Skin of body (tissue), 2 donors: ENCODE measurements around the gene CIC. TPM values are rescaled to one million over a fixed set of nuclear protein-coding genes. Genes with fewer than 3 reads are reported as not detected.

Experiments
- DNase-seq: peaks from one replicate; lab custom pipeline; 2025; lab: John Stamatoyannopoulos, UW
- total RNA-seq: library from RNA; depleted of rRNA; stranded (reverse); fragments of >200 nt; gene quantifications from one replicate; pipeline ENCODE4 v1.2.3, GENCODE V29; 2014

CIC gene
- 22.4 TPM for total RNA-seq

DNA sequence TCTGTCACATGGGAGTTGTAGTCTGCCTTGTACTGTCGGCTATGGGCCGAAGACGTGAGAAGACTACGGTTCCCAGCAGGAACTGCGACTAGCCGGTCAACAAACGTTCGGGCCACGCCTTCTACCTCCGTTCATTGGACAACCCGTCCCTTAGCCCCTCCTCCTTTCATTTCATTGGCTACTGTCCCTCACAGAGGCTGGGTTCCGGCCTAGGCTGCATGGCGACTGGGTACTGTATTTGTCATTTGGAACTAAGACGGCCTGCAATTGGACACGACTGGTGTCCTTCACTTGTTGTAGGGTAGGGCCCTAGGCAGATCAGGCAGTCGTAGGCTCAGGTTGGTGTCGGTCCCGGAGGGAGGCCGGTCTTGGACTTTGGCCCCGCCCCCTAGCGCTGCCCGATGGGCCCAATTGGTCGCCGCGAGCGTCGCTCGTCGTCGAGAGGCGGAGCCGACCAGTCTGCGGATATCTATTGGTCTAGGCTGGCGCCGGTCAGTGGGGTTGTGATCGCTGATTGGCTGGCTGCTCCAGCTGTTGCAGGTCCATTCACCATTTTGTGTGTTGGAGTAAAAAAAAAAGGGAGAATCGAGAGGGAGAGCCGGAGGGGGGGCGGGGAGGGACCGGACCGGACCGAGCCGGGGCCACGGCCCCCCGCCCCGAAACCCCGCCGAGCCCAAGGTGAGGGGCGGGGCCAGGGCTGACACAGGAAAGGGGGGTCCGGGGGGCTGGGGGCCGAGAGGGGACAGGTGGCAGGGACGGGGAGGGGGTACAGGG is at the start of gene CIC:
CIC (plus strand) TSS at position 549 of the 774 bp plus-strand sequence. CDS start 2,532 bp downstream, outside the sequence.
- DNase-seq = peak; percentile 100

DNA sequence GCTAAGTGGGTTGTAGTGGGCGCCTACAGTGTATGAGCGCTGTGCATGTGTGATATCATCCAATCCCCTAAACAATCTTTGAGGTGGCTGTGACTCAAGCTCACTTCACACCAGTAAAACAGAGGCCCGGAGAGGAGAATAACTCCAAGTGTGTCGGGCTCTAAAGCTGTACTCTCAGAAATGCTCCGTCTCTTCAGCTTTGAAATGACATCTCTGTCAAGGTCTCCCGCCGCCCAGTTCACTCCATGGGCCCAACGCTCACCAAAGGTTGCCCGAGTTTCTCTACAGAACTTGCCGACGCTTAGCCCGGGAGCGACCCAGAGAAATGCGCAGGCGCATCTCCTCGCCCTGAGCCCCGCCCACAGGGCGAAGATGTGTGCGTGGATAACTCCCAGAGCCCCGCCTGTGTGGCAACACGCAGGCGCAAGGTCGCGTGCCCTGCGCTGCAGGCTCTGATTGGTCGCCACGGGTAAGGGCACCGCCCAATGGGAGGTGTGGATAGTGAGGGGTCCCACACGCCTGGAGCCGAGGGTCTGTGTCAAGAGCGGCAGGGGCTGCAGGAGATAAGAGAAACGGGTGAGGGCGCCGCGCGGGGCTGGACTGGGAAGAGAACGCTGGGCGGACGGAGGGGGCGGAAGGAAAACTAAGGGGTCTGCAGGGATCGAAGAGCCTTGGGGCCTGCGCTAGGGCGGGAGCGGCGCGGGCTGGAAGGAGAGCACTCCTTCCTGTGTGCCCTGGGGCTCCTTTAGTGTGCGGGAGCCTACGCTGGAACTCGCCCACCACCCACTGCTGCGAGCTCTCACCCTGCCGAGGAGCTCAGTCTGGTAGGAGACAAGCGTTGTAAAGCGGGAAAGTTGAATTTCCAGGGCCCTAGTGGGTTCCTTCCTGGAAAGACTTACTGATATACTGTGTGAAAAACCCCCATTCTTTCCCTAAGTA is 49.0 kb upstream of the CIC start, which contains the start of gene ZNF526:
ZNF526 (plus strand) TSS at position 501 of the 939 bp plus-strand sequence. CDS start 4,092 bp downstream, outside the sequence.
- DNase-seq = peak; percentile 98

DNA sequence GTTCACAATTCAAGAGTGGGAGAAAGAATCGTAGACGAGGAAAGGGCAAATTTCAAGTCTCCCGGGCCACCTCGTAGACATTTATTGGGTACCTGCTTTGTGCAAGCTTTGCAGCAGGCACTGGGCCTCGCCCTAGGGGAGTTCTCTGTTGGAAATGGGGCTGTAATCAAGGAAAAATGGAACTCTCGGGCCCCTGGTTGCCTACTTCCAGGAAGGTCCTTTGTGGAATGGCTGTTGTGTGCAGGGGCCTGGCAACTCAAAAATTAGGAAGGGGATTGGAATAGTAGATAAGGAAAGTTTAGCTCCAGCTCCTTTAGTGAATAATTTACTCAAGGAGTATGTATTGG is 48.3 kb upstream of the CIC start:
- DNase-seq = no peak

- no peak for DNase-seq
These were observed 43.9 kb upstream of the CIC start for GRCh38 chr19:42224940-42225717.

DNA sequence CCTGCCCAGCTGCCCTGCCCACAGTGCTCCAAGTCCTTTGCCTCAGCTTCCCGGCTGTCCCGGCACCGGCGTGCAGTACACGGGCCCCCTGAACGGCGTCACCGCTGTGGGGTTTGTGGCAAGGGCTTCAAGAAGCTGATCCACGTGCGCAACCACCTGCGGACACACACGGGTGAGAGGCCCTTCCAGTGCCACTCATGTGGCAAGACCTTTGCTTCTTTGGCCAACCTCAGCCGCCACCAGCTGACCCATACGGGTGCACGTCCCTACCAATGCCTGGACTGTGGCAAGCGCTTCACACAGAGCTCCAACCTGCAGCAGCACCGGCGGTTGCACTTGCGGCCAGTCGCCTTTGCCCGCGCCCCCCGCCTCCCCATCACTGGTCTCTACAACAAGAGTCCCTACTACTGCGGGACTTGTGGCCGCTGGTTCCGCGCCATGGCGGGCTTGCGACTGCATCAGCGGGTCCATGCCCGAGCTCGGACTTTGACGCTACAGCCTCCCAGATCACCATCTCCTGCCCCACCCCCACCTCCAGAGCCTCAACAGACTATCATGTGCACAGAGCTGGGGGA is 43.2 kb upstream of the CIC start:
- DNase-seq = no peak

GRCh38 chr19:42226886-42227285 is 42.2 kb upstream of the CIC start:
- no peak for DNase-seq

DNA sequence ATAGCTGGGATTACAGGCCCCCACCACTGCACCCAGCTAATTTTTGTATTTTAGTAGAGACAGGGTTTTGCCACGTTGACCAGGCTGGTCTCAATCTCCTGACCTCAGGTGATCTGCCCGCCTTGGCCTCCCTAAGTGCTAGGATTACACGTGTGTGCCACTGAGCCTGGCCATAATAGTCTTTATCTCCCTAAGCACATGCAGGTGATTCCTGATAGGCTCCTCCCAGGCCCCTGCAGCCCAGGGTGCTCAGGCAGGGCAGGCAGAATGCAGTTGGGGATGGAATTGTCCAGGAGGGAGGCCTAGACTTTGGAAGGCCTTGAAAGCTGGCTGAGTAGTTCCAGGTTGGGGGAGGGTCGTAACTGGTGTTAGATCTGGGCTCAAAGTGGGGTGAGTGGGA is 40.4 kb upstream of the CIC start:
- no peak for DNase-seq

DNA sequence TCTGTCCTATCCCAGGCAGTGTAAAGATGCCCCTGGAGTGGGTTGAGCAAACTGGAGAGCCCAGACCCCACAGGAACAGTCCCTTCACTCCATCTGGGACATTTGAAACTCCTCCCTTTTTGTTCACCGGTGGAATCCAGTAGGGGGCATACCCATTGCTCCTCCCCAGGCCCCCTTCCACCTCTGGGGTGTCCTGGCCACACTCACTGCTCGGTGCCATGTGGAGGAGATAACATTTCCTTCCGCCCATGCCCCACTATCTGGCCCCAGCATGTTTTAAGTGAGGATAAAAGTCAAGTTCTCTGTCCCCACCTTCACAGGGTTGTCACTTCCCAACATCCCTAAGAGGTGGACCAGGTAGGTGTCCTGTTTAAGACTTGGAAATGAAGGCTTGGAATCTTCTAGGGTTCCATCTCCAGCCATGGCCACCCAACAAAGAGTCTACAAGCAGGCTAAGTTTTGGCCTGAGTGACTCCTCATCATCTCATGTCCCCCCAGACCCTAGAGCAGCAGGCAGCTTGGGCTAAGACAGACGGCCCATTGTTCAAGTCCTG is 39.7 kb upstream of the CIC start:
- no peak for DNase-seq

- no peak for DNase-seq
These were observed 39.1 kb upstream of the CIC start for GRCh38 chr19:42229855-42230351.

DNA sequence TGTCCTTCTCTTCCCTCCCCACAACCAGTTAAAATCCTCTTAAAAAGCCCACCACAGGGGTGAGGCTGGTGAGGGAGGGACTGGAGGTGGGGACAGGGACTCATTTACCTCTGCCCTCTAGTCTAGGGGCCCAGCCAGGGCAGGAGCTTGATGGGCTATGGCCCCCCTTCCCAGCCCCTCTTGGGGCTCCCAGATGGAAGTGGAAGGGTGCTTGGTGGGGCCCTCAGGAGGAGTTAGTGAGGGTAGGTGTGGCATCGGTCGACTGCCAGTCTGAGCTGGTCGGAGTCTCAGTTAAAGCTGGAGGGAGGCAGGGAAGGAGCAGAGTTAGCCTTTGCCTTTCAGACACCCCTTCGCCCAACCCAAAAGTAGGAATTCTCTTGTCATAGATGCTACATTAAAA is 38.5 kb upstream of the CIC start:
- DNase-seq = no peak

- DNase-seq = no peak
These were observed 36.6 kb upstream of the CIC start for GRCh38 chr19:42232435-42232834.

DNA sequence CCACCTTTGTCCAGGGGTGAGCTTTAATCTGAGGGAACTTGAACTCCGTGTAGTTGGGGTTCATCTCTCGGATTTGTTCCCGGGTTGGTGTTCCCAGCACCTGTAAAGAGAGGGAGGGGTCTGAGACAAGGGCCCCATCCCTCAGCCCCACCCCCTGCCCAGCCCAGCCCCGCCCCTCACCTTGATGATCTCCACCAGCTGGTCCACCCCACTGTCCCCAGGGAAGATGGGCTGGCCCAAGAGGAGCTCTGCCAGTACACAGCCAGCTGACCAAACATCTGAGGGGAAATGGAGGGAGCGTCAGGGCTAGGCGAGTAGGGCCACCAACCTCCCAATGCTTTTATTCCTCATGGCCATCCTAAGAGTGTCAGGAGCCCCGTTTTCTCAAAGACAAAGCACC is 35.9 kb upstream of the CIC start:
- DNase-seq = no peak

DNA sequence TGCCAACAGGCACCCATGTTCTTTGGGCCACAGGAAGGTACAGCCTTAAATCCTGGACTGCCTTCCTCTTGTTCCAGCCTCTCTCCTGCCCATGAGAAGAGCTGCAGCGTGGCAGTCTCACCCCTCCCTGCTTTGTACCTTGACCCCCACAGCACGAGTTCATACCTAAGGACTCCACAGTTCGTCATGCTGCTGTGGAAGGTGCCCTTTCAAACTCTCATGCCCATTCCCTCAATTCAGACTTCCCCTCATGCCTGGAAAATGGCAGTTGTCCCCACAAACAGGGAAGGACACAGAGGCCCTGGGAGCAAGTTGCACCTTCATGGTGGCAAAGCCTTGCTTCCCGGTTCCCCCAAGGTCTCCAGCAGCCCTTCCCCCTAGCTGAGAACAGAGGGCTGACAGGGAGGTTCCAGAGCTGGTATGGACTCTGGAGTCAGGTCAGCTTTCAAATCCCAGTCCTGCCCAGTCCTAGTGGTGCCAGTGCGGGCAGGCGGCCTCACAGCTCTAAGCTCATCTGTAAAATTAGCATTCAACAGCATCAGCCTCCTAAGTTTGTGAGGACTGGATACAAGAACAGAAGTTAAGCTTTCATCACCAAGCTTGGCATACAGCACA is 35.3 kb upstream of the CIC start:
- no peak for DNase-seq

GRCh38 chr19:42234364-42234763 is 34.7 kb upstream of the CIC start:
- no peak for DNase-seq

DNA sequence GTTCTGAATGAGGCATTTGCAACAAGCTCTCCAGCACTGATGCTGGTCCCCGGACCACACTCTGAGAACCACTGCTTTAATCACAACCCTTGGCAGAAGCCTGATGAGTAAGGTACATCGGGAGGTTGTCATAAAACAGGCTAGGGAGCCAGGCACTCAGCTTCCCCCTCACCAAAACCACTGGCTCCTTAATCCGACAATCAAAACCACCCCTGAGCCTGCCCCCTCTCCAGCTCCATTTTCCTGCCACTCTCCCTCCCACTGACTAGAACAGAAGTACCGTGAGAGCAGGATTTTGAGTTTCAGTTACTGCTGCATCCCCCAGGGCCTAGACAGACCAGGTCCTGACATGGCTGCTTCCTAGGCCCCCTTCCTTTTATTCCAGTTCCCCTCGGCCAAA is 33.9 kb upstream of the CIC start:
- DNase-seq = no peak

- DNase-seq = no peak
These were observed 29.4 kb upstream of the CIC start for GRCh38 chr19:42239544-42240220.

DNA sequence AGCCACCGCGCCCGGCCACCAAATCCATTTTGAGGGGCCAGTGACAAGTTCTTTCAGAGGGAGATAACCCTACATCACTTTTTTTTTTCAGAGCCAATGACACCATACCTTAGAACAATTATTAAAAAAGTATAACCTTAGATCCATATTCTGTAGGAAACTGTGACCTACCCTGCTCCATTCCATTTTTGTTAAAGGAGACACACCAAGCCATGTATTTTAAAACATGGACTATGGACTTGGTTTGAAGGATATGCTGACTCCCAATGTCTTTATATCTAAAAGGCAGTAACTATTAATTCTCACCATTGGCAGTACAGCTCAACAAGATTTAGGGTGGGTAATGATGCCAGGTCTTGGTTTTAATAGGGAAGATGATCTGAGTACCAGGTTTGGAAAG is 27.8 kb upstream of the CIC start:
- DNase-seq = no peak

DNA sequence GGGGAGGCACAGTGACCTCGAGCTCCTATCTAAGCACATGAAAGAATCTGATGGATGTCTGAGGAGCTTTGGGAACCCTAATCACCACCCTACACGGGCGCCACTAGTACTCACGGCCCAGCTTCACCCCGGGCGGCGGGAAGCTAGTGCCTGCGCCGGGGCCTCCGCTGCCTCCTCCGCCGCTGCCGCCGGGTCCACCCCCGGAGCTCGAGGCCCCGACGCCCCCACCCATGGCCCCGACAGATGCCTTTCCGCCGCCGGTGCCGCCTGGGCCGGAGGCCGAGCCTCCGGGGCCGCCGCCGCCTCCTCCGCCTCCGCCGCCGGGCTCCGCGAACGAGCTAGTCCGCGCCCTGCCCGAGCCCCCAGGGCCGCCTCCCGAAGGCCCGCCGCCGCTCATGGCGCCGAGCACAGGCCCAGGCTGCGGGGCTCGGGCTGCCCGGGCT is 27.0 kb upstream of the CIC start:
- no peak for DNase-seq

- peak; percentile 100 for DNase-seq
These were observed 26.3 kb upstream of the CIC start, which contains the start of gene GSK3A for GRCh38 chr19:42242512-42243409. Gene GSK3A (minus strand): TSS chr19:42242602. CDS start chr19:42242465, 137 bp downstream.
